HG03571 (cell line): ENCODE data around the gene CSF1R.

ENCODE experiments used
- ATAC-seq: cut with Tn5 transposase; IDR thresholded peaks from one replicate; pipeline ENCODE4 v1.9.1; 2021; ENCODE audit not compliant: unreplicated experiment

CSF1R gene

GRCh38 chr5:150026682-150027172, 59.6 kb downstream of the CSF1R start:
- no peak for ATAC-seq

- ATAC-seq: no peak
Observed at GRCh38 chr5:150024346-150024984, 61.9 kb downstream of the CSF1R start.

GRCh38 chr5:150023136-150023535, 63.2 kb downstream of the CSF1R start:
- ATAC-seq: no peak

- ATAC-seq: no peak
Observed at GRCh38 chr5:150022681-150023080, 63.7 kb downstream of the CSF1R start.

- ATAC-seq: no peak
Observed at GRCh38 chr5:150022158-150022531, 64.2 kb downstream of the CSF1R start.

- ATAC-seq: no peak
Observed at GRCh38 chr5:150021491-150022157, 64.7 kb downstream of the CSF1R start.

GRCh38 chr5:150020249-150020648, 66.1 kb downstream of the CSF1R start:
- no peak for ATAC-seq

GRCh38 chr5:150017226-150018005, 68.9 kb downstream of the CSF1R start:
- no peak for ATAC-seq

GRCh38 chr5:150016537-150016936, 69.8 kb downstream of the CSF1R start:
- no peak for ATAC-seq

GRCh38 chr5:150015415-150015814, 70.9 kb downstream of the CSF1R start:
- ATAC-seq: no peak

- ATAC-seq: no peak
Observed at GRCh38 chr5:150014456-150014855, 71.9 kb downstream of the CSF1R start.

GRCh38 chr5:150013931-150014330, 72.4 kb downstream of the CSF1R start:
- ATAC-seq: no peak

GRCh38 chr5:150009671-150010387, 76.5 kb downstream of the CSF1R start:
- ATAC-seq: no peak

- no peak for ATAC-seq
Observed at GRCh38 chr5:150007050-150007449, 79.3 kb downstream of the CSF1R start.

- ATAC-seq: no peak
Observed at GRCh38 chr5:150006318-150006717, 80.0 kb downstream of the CSF1R start.
